ENCODE data around the gene POU4F3. TPM values are rescaled to one million over a fixed set of nuclear protein-coding genes. Genes with fewer than 3 reads are reported as not detected.

The POU4F3 gene
- total RNA-seq, 2 donors from 2014 or later: 0.27 to 0.46 TPM

GRCh38 chr5:146306838-146307237 lies 31.8 kb upstream of the POU4F3 start:
- Histone ChIP-seq H3K36me3 (ENCODE audit: control insufficient read depth, insufficient read depth, low read length) (no peaks in the 10 kb centered on the region), H3K9ac (ENCODE audit: extremely low read depth, low read length, poor library complexity, severe bottlenecking) (no peak overlapping the region), H3K4me3 (ENCODE audit: low read length) (no peak overlapping the region), H3K9me3 (ENCODE audit: control insufficient read depth, low read length) (no peaks in the 10 kb centered on the region), H3K27ac (ENCODE audit: low read depth, low read length) (no peak overlapping the region), H3K4me1 (ENCODE audit: control insufficient read depth, insufficient read depth, low read length) (peaks cover 7% of the 10 kb centered on the region), H3K27me3 (ENCODE audit: control insufficient read depth, insufficient read depth, low read length, poor library complexity, severe bottlenecking) (no peaks in the 10 kb centered on the region)
- no peak for DNase-seq
- no peaks in the 10 kb centered on the region for H3K36me3 Mint-ChIP-seq (ENCODE audit: low read depth)
- 84 to 100% methylated on average over 1 of the region's 1 CpG for WGBS, 2 experiments (ENCODE audit: insufficient coverage in 1 of 2, insufficient read length in 1 of 2)
- H3K4me3 Mint-ChIP-seq: no peak overlapping the region
- no peaks in the 10 kb centered on the region for H3K4me1 Mint-ChIP-seq
- no peaks in the 10 kb centered on the region for H3K9me3 Mint-ChIP-seq
- TF ChIP-seq CTCF (conservative IDR thresholded peaks at IDR 0.05): no peak
- peaks cover 5% of the 10 kb centered on the region for H3K27me3 Mint-ChIP-seq (ENCODE audit: insufficient read depth)
- no peak overlapping the region for H3K27ac Mint-ChIP-seq

- no peaks in the 10 kb centered on the region for H3K9me3 Mint-ChIP-seq
- 85% methylated on average over 2 of the region's 2 CpGs; no CpG with 5 or more reads in 1 of the 2 experiments for WGBS, 2 experiments (ENCODE audit: insufficient coverage in 1 of 2, insufficient read length in 1 of 2)
Observed at GRCh38 chr5:146307796-146308195, 30.8 kb upstream of the POU4F3 start.

GRCh38 chr5:146310540-146310939 lies 28.1 kb upstream of the POU4F3 start:
- no peak for DNase-seq
- H3K9ac ChIP-seq (ENCODE audit: extremely low read depth, low read length, poor library complexity, severe bottlenecking): no peak overlapping the region
- no peak overlapping the region for H3K27ac Mint-ChIP-seq
- no peaks in the 10 kb centered on the region for H3K9me3 Mint-ChIP-seq
- H3K4me3 Mint-ChIP-seq: no peak overlapping the region
- no peaks in the 10 kb centered on the region for H3K4me1 Mint-ChIP-seq
- no peak for TF ChIP-seq CTCF (conservative IDR thresholded peaks at IDR 0.05)
- peaks cover 7% of the 10 kb centered on the region for H3K4me1 ChIP-seq (ENCODE audit: control insufficient read depth, insufficient read depth, low read length)
- H3K36me3 ChIP-seq (ENCODE audit: control insufficient read depth, insufficient read depth, low read length): no peaks in the 10 kb centered on the region
- H3K27ac ChIP-seq (ENCODE audit: low read depth, low read length): no peak overlapping the region
- H3K9me3 ChIP-seq (ENCODE audit: control insufficient read depth, low read length): no peaks in the 10 kb centered on the region
- H3K27me3 Mint-ChIP-seq (ENCODE audit: insufficient read depth): peaks cover 8% of the 10 kb centered on the region
- no peaks in the 10 kb centered on the region for H3K27me3 ChIP-seq (ENCODE audit: control insufficient read depth, insufficient read depth, low read length, poor library complexity, severe bottlenecking)
- H3K36me3 Mint-ChIP-seq (ENCODE audit: low read depth): no peaks in the 10 kb centered on the region
- no peak overlapping the region for H3K4me3 ChIP-seq (ENCODE audit: low read length)

More at GRCh38 chr5:146307796-146308195, 30.8 kb upstream of the POU4F3 start:
- Histone ChIP-seq H3K9ac (ENCODE audit: extremely low read depth, low read length, poor library complexity, severe bottlenecking) (no peak overlapping the region), H3K4me3 (ENCODE audit: low read length) (no peak overlapping the region), H3K27me3 (ENCODE audit: control insufficient read depth, insufficient read depth, low read length, poor library complexity, severe bottlenecking) (no peaks in the 10 kb centered on the region), H3K9me3 (ENCODE audit: control insufficient read depth, low read length) (no peaks in the 10 kb centered on the region), H3K4me1 (ENCODE audit: control insufficient read depth, insufficient read depth, low read length) (peaks cover 7% of the 10 kb centered on the region), H3K27ac (ENCODE audit: low read depth, low read length) (no peak overlapping the region), H3K36me3 (ENCODE audit: control insufficient read depth, insufficient read depth, low read length) (no peaks in the 10 kb centered on the region)
- no peaks in the 10 kb centered on the region for H3K4me1 Mint-ChIP-seq
- H3K36me3 Mint-ChIP-seq (ENCODE audit: low read depth): no peaks in the 10 kb centered on the region
- no peak overlapping the region for H3K27ac Mint-ChIP-seq
- DNase-seq: no peak
- H3K27me3 Mint-ChIP-seq (ENCODE audit: insufficient read depth): peaks cover 2% of the 10 kb centered on the region
- no peak for TF ChIP-seq CTCF (conservative IDR thresholded peaks at IDR 0.05)
- H3K4me3 Mint-ChIP-seq: no peak overlapping the region
